ENCODE measurements around the gene LGALS9B.
"Not testable (repeated sequence)": the region's sequence is repeated elsewhere in the genome, so short reads cannot be mapped to it uniquely, and the experiment has no call there.

Gene LGALS9B

DNA sequence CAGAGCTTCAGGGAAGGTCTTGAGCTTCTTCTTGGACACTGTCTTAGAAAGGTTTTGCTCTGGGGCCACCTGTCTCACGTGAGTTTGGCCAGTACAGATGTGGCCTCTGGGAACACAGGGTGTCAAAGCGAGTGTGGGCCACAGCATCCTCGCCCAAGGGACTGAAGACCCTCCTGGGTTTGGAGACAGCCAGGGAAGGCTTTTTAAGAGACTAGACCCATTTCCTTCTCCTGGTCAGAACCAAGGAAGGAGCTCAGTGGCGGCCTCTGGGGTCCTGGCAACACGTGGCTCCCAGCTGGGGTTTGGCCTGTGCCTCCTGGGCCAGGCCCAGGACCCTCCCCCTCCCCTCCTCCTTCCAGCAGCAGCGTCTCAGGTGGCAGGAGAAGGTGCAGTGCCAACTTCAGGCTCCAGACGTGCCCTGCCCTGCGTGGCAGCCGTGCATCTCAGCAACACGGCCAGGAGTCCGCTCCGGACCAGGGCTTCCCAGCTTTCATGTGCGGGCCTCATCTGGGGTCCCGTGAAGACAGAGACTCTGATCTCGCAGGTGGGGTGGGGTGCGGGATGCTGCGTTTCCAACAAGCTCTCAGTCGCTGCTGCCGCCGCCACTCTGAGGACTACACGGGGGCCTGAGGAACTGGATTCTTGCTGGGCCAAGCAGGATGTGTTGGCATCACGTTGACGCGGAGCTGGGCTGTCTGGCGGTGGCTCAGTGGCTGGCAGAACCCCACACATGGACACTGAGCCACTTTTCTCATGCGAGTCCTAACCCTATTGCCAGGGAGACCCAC, 19.6 kb downstream of the LGALS9B start:
- not testable (repeated sequence) for H3K36me3 ChIP-seq; H3K27me3 ChIP-seq; DNase-seq; H3K4me3 ChIP-seq (ENCODE audit: low read depth, low read length); H3K9me3 ChIP-seq; H3K4me1 ChIP-seq

DNA sequence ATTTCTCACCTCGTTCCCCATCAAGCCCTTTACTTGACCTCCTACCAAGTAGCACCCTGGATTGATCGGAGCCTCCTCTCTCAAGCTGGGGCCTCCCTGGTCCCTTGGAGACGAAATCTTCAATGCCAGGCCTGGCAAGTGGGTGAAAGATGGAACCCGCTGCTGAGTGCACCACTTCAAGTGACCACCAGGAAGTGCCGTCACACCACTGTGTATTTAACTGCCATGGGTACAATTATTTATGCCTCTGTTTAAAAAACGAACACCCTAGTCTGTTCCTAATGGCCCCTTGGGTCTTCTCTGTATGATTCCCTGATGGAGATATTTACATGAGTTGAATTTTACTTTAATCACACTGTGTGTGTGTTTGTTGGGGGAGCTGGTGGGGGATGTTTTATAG, 20.4 kb downstream of the LGALS9B start:
- not testable (repeated sequence) for H3K36me3 ChIP-seq; H3K9me3 ChIP-seq; DNase-seq; H3K4me1 ChIP-seq; H3K27me3 ChIP-seq; H3K4me3 ChIP-seq (ENCODE audit: low read depth, low read length)

DNA sequence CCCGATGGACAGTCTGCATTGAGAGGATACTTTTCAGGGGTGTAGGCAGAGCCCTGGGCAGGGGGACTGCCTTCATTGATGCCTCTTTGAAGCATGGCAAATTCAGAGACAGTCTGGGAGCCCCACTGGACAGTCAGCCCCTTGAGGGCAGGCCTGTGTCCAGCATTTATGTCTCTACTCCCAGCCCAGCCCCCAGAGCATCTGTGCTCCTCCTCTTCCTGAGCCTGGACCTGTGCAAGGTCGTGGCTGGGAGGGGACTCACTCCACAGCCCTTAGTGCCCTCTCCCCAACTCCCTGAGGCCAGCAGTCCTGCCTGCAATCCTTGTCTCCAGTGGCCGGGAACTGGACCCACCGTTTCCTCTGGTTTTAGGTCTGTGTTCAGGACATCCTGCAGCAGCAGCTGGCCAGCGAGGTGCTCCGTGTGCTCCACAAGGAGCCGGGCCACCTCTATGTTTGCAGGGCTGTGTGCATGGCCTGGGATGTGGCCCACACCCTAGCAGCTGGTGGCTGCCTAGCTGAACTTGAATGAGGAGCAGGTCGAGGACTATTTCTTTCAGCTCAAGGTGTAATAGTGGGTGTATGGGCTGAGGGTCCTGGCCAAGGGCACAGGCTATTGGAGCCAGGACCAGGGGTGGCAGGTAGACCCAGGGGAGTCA, 22.6 kb downstream of the LGALS9B start:
- H3K27me3 ChIP-seq; H3K9me3 ChIP-seq; DNase-seq; H3K36me3 ChIP-seq; H3K4me3 ChIP-seq (ENCODE audit: low read depth, low read length); H3K4me1 ChIP-seq: not testable (repeated sequence)

DNA sequence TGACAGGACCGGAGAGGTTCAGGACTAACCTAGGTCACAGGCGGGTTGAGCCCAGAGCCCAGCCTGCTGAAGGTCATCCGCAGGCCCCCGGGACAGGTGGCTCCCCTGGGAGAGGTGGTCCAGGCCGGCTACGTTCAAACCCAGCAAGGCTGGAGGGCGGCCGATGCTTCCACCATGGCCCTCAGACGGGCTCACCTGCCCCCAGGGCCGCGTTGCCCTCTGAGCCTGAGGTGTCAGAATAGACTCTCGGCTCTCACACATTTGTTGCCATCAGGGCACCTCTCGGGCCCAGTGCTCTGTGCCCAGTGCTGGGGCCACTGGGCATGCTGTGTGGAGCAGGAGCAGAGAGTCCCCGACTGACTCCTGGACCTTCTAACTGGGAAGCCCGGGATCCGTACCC, 23.2 kb downstream of the LGALS9B start:
- DNase-seq; H3K27me3 ChIP-seq; H3K4me3 ChIP-seq (ENCODE audit: low read depth, low read length); H3K36me3 ChIP-seq; H3K9me3 ChIP-seq; H3K4me1 ChIP-seq: not testable (repeated sequence)

DNA sequence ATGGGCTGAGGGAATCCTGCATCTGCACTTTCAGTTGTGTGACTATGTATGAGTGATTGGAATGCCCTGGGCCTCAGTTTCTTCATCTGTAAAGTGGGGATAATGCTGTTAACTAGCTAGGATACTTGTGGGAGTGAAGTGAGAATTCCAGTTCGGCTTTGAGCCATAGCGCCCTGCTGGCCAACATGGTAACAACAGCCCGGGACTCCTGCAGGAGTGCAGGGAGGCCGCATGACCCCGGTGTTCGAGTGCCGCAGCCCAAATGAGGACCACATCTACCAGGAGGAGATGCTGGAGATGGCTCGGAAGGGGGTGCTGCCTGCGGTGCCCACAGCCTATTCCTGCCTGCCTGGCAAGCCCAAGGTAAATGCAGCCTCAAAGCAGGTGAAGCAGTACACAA, 23.7 kb downstream of the LGALS9B start:
- H3K4me1 ChIP-seq; DNase-seq; H3K27me3 ChIP-seq; H3K9me3 ChIP-seq; H3K36me3 ChIP-seq; H3K4me3 ChIP-seq (ENCODE audit: low read depth, low read length): not testable (repeated sequence)

DNA sequence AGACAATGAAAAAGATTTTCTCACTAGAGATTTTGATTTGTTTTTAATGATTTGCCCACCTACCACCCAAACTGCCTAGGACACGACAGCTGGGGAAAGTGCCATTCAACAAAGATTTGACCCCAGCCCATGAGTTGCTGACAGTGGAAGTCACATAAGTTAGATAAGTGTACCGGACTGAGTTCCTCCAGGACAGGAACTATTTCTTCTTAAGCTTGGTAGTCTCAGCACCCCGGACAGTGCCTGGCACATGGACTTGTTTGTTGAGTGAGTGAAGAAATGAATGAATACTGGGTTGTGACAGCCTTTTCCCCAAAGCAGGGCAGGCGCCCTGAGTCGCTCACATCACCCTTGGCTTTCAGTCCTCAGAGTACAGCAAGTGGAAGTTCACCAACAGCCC, 26.7 kb downstream of the LGALS9B start:
- H3K27me3 ChIP-seq; H3K9me3 ChIP-seq; H3K36me3 ChIP-seq; H3K4me1 ChIP-seq; H3K4me3 ChIP-seq (ENCODE audit: low read depth, low read length); DNase-seq: not testable (repeated sequence)

DNA sequence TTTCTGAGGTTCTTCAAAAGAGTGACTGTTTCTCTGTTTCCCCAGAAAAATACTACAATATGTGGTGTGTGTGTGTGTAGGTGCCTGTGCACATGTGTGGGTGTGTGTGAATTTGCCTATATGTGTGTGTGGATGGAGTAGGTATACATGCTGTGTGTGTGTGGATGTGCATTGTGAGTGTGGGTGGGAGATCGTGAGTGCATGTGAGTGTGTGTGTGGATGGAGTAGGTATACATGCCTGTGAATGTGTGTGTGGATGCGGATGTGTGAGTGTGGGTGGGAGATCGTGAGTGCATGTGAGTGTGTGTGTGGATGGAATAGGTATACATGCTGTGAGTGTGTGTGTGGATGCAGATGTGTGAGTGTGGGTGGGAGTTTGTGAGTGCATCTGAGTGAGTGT, 32.2 kb downstream of the LGALS9B start:
- not testable (repeated sequence) for DNase-seq; H3K9me3 ChIP-seq; H3K36me3 ChIP-seq; H3K27me3 ChIP-seq; H3K4me3 ChIP-seq (ENCODE audit: low read depth, low read length); H3K4me1 ChIP-seq

DNA sequence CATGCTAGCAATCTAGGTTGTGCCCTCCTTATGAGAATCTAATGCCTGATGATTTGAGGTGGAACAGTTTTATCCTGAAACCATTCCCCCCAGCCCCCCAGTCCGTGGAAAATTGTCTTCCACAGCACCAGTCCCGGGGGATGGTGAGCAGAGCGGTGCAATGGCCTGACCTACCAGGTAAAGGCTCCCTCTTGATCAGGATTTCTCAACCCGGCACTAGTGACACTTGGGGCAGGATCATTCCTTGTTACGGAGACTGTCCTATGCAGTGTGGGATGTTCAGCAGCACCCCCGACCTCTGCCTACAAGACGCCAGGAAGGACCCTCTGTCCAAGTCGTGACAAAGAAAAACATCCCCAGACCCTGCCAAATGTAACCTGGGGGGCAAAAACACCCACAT, 34.0 kb downstream of the LGALS9B start:
- not testable (repeated sequence) for H3K4me1 ChIP-seq; H3K36me3 ChIP-seq; H3K9me3 ChIP-seq; H3K4me3 ChIP-seq (ENCODE audit: low read depth, low read length); DNase-seq; H3K27me3 ChIP-seq

DNA sequence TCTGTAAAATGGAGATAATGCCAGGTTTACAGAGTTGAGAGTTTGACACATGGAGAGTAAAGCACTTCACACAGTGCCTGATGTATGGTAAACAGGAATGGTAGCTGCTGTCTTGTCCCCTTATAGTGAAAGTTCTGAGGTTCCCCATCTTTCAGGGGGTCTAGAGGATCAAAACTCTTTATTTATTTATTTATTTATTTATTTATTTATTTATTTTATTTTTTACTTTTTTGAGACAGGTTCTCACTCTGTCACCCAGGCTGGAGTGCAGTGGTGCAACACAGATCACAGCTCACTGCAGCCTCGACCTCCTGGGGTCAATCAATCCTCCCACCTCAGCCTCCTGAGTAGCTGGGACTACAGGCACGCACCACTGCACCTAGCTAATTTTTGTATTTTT, 40.1 kb downstream of the LGALS9B start:
- not testable (repeated sequence) for H3K4me3 ChIP-seq (ENCODE audit: low read depth, low read length); H3K36me3 ChIP-seq; H3K9me3 ChIP-seq; H3K4me1 ChIP-seq; H3K27me3 ChIP-seq; DNase-seq

DNA sequence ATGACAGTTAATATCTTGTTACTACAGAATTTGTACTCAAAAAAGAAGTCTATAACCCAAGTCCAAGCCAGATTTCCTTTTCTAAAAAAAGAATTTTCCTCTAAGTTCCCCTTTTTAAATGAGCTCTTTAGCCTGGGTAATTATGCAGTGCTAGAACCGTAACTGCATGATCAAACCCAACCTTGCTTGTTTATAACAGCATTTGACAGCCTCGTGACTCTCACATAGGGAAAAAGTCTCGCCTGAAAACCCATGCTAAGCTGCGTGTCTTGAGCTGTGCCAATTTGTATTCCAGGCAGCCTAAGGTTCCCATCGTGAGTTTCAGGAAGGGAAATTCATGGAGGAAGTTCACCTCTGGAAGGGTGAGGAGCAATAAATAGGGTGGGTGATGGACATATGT, 44.5 kb downstream of the LGALS9B start:
- H3K36me3 ChIP-seq; H3K27me3 ChIP-seq; H3K4me3 ChIP-seq (ENCODE audit: low read depth, low read length); DNase-seq; H3K4me1 ChIP-seq; H3K9me3 ChIP-seq: not testable (repeated sequence)

DNA sequence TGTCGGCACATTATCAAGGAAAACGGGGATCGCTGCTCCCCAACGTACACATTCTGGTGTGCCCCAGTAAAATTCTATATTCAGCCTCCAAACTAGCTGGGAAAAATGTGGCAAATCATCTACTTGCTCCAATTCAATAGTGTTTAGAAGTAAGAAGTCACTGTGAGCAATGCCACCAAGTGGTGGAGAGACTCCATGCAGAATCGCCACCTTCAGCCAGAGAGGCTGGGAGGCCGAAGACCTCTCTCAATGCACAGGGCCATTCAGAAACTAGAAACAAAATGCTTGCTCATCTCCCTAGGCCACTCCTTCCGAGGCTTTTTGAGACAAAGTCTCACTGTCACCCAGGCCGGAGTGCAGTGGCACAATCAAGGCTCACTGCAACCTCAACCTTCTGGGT, 48.5 kb downstream of the LGALS9B start:
- not testable (repeated sequence) for H3K36me3 ChIP-seq, DNase-seq

DNA sequence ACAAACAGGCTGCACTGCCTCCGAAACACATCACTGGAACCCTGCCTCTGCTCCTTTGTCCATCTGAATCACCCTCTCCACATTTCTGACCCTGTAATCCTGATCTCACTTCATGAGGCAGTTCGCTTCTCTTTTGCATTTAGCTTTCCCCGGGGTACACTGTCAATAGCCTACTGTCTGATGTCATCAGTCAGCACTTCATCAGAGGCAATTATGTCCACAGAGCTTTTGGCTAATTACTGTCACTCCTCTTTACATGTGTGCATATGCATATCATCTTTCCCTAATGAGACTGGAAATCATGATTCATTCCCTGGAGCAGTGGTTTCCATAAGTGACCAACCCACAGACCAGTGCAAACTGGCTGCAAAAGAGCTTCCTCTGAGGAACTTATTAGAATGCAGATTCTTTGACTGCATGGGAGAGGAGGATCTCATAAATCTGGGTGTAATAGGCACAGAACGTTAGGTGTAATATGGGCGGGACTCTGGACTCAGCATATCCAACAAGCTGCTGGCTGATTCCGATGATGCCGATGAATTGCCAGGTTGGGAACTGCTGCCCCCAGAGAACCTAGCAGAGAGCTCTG, 49.8 kb downstream of the LGALS9B start:
- not testable (repeated sequence) for H3K36me3 ChIP-seq; H3K27me3 ChIP-seq; DNase-seq; H3K4me3 ChIP-seq (ENCODE audit: low read depth, low read length); H3K9me3 ChIP-seq; H3K4me1 ChIP-seq

More for the DNA sequence above, 48.5 kb downstream of the LGALS9B start:
- not testable (repeated sequence) for H3K27me3 ChIP-seq; H3K4me3 ChIP-seq (ENCODE audit: low read depth, low read length); H3K9me3 ChIP-seq; H3K4me1 ChIP-seq

DNA sequence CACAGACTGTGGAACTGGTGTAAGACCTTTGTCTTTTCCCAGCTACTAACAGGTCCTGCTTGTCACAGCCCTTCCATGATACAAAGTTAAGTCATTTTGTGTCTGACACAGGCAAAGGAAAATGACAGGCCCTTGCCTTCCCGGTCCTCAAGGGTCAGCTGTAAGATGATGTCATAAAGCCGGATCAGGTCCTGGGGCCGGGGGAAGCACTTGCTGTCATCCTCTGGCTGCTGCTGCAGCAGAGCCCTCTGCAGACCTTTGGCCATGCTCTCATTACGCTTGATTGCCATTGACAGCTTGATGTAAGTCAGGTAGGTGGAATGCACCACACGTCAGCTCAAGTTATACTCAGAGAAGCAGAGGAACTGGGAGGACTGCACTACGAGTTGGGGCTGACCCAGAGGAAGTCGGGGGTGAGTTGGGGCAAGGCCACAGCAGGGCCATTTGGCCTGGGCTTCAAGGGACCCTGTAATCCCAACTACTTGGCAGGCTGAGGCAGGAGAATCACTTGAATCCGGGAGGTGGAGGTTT, 50.9 kb downstream of the LGALS9B start:
- H3K36me3 ChIP-seq; DNase-seq; H3K4me1 ChIP-seq; H3K4me3 ChIP-seq (ENCODE audit: low read depth, low read length); H3K9me3 ChIP-seq; H3K27me3 ChIP-seq: not testable (repeated sequence)

DNA sequence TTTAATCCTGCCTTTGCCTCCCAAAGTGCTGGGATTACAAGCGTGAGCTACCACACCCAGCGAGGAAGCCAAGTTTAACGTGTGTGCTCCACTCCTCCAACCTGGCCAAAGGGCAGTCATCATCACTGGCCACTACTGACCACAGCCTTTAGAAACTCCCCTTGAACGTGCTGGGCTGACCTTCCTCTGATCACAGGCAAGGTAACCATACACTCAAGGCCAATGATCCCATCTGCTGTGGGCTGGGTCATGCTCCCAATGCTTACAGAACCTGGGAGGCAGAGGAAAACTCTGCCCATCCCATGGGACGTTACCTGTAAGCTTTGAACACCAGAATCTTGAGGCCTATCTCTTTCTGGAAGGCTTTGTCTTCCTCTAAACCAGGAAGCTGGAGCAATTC, 51.9 kb downstream of the LGALS9B start:
- H3K27me3 ChIP-seq; DNase-seq; H3K36me3 ChIP-seq; H3K9me3 ChIP-seq; H3K4me1 ChIP-seq; H3K4me3 ChIP-seq (ENCODE audit: low read depth, low read length): not testable (repeated sequence)

DNA sequence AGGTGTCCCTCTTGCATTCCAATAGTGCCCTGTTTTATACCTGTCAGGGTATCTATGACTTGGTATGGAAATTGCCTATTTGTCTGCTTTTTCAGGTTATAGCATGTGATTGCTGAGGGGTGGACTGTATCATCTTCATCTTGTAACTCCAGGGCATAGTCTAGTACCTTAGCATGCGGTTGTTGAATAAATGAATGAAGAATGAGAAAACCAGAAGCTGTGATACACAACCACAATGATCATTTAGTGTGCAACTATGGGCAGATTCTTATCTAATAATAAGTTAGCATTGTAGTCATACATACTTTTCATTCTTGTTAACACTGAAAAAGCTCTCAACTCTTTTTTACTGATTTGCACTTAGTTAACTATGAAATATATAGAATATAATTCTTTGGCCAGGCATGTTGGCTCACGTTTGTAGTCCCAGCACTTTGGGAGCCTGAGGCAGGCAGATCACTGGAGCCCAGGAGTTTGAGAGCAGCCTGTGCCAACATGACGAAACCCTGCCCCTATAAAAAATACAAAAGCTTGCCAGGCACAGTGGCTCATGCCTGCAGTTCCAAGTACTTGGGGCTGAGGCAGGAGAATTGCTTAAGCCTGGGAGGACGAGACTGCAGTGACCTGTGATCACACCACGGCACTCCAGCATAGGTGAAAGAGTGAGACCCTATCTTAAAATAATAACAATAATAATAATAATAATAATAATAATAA, 65.9 kb downstream of the LGALS9B start:
- not testable (repeated sequence) for DNase-seq; H3K27me3 ChIP-seq; H3K36me3 ChIP-seq; H3K4me3 ChIP-seq (ENCODE audit: low read depth, low read length); H3K4me1 ChIP-seq; H3K9me3 ChIP-seq

All from BE2C (cell line).